Peyer's patch (tissue), 4 donors: ENCODE data around the gene MKI67. TPM values are rescaled to one million over a fixed set of nuclear protein-coding genes. Genes with fewer than 3 reads are reported as not detected.

ENCODE experiments used
- DNase-seq, 3 donors: peaks; one replicate each; pipeline ENCODE4 v3.0.0-alpha.2; 2017 to 2019
- H3K27ac ChIP-seq, 4 donors: fragments of 200-600 bp; sonication (generic); one replicate each; pipeline ENCODE4 v1.5.1; 2016 to 2019
- H3K27me3 ChIP-seq, 2 donors: fragments of 200-600 bp; sonication (generic); one replicate each; pipeline ENCODE4 v1.5.1; 2019
- H3K36me3 ChIP-seq, 3 donors: fragments of 200-600 bp; sonication (generic); one replicate each; pipeline ENCODE4 v1.5.1; 2016 to 2019
- H3K4me1 ChIP-seq, 4 donors: fragments of 200-600 bp; sonication (generic); one replicate each; pipeline ENCODE4 v1.5.1; 2016 to 2019
- H3K4me3 ChIP-seq, 4 donors: fragments of 200-600 bp; sonication (generic); 1 replicate in 3 of 4; 2 replicates in 1 of 4; pipeline ENCODE4 v1.5.1; 2016 to 2019; ENCODE audit warnings: mild to moderate bottlenecking in 1 of 4
- H3K9me3 ChIP-seq, 4 donors: fragments of 200-600 bp; sonication (generic); one replicate each; pipeline ENCODE4 v1.5.1; 2016 to 2019; ENCODE audit warnings: mild to moderate bottlenecking in 1 of 4
- CTCF ChIP-seq, 6 experiments: fragments of 450-650 bp in 4 of 6; fragments of 200-600 bp in 2 of 6; sonication (generic) in 1 of 6; IDR thresholded peaks; one replicate each; pipeline ENCODE4 v1.5.1; 2017 to 2019; ENCODE audit warnings: antibody characterized with exemption in 6 of 6, mild to moderate bottlenecking in 3 of 6, moderate library complexity in 1 of 6
- POLR2A ChIP-seq, 2 donors: fragments of 450-650 bp; IDR thresholded peaks; one replicate each; pipeline ENCODE4 v1.5.1; 2017; ENCODE audit warnings: antibody characterized with exemption in 2 of 2, mild to moderate bottlenecking in 2 of 2, moderate library complexity in 2 of 2
- total RNA-seq, 4 donors: library from RNA; depleted of rRNA; stranded (reverse); fragments of >200 nt; gene quantifications; one replicate each; pipeline ENCODE4 v1.1.0, GENCODE V29; 2016

MKI67 gene
- total RNA-seq, 4 donors from 2014 or later, result 11.9 to 74.3 (median 18.9) TPM

- no peak for DNase-seq
- Histone ChIP-seq H3K27me3 (no peaks in the 10 kb centered on the region), H3K27ac (peak overlapping the region in 1 of 4 donors; percentile 60), H3K9me3 (no peaks in the 10 kb centered on the region), H3K4me1 (peaks cover 0 to 12% (median 0%) of the 10 kb centered on the region in 4 donors), H3K36me3 (no peaks in the 10 kb centered on the region), H3K4me3 (no peak overlapping the region)
- TF ChIP-seq CTCF (IDR thresholded peaks at IDR 0.05) (no peak), POLR2A (IDR thresholded peaks at IDR 0.05) (no peak)
Measured at GRCh38 chr10:128158021-128158795, 32.0 kb upstream of the MKI67 start.

DNA sequence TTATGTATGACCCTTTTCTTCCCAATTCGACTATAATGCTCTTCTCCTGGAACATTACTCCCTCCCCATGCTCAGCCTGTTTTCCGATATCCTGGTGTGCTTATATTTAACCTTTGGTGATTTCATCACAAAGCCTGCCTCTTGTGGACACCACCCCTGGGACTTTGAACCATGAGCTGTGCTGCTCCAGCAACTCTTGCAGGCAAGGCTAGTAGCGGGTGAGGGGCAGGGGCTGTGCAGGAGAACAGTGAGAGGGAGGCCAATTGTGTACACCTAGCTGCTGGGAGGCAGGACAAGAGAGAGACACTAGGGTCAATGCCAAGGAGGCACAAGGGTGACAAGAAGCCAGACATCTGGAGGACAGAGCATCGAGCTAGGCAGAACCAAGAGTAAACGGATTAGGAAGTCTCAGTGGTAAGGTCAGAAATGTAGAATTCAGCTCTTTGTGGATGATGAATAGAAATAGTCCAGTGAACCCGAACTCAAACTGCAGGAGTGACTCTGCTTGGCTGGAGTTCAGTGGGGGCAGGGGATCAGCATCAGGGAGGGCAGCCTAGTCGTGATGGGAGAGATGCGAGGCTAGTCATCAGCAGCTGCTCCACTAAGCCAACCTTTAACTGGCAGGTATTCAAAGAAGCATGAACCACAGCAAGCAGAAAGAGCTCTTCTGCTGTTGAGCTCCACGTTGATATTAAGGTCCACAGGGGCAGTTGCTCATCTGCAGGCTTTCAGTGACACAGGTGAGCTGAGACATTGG, 31.0 kb upstream of the MKI67 start:
- TF ChIP-seq CTCF (IDR thresholded peaks at IDR 0.05), result peak in 2 of 6 experiments; percentile 9 to 16
- TF ChIP-seq POLR2A (IDR thresholded peaks at IDR 0.05), result peak in 1 of 2 donors; percentile 36
- Histone ChIP-seq H3K27me3 (no peaks in the 10 kb centered on the region), H3K4me3 (no peak overlapping the region), H3K27ac (peak overlapping the region in 2 of 4 donors; percentile 47 to 60), H3K4me1 (peaks cover 0 to 12% (median 0%) of the 10 kb centered on the region in 4 donors), H3K36me3 (no peaks in the 10 kb centered on the region), H3K9me3 (no peaks in the 10 kb centered on the region)
- DNase-seq, result peak in 2 of 3 donors; percentile 79 to 86

- Histone ChIP-seq H3K4me3 (no peak overlapping the region), H3K9me3 (no peaks in the 10 kb centered on the region), H3K4me1 (peaks cover 0 to 12% (median 0%) of the 10 kb centered on the region in 4 donors), H3K27me3 (no peaks in the 10 kb centered on the region), H3K27ac (no peak overlapping the region), H3K36me3 (no peaks in the 10 kb centered on the region)
- TF ChIP-seq CTCF (IDR thresholded peaks at IDR 0.05) (no peak), POLR2A (IDR thresholded peaks at IDR 0.05) (no peak)
- DNase-seq, result no peak
Measured at GRCh38 chr10:128152741-128153580, 26.7 kb upstream of the MKI67 start.

DNA sequence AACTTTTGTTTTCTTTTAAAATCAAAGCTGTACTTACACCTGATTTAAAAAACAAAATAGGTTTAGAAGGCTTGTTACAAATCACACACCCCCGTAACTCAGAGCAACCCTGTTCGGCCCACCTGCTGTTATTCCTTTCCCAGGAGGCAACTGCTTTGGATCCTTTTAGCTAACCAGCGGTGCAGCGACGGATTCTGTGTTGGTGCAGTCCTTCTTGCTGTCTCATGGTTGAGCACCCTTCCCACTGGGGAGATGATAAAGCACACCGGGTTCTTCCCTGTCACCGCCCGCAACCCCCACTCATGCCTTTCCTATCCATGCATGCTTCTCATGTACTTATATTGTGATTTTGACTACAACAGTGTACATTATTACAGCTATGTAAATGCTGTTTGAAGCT, 24.8 kb upstream of the MKI67 start:
- no peak overlapping the region for H3K27ac ChIP-seq
- TF ChIP-seq CTCF (IDR thresholded peaks at IDR 0.05) (no peak), POLR2A (IDR thresholded peaks at IDR 0.05) (no peak)
- H3K27me3 ChIP-seq, result no peaks in the 10 kb centered on the region
- DNase-seq, result no peak
- H3K36me3 ChIP-seq, result no peaks in the 10 kb centered on the region
- H3K9me3 ChIP-seq, result no peaks in the 10 kb centered on the region
- no peaks in the 10 kb centered on the region for H3K4me1 ChIP-seq
- H3K4me3 ChIP-seq, result no peak overlapping the region

- Histone ChIP-seq H3K4me1 (no peaks in the 10 kb centered on the region), H3K27me3 (no peaks in the 10 kb centered on the region), H3K4me3 (peak overlapping the region; percentile 31 to 67 (median 54)), H3K9me3 (no peaks in the 10 kb centered on the region), H3K36me3 (no peaks in the 10 kb centered on the region), H3K27ac (no peak overlapping the region)
- no peak for TF ChIP-seq CTCF (IDR thresholded peaks at IDR 0.05)
- no peak for TF ChIP-seq POLR2A (IDR thresholded peaks at IDR 0.05)
- DNase-seq, result no peak
Measured at GRCh38 chr10:128150561-128150960, 24.3 kb upstream of the MKI67 start.
